Activated naive CD4-positive, alpha-beta T cell treated with anti-CD3 and anti-CD28 coated beads, Interleukin-2, amount 50 U/mL, for 72 hours (primary cell): ENCODE data around the gene ACTG1. TPM values are rescaled to one million over a fixed set of nuclear protein-coding genes. Genes with fewer than 3 reads are reported as not detected.

Experiments
- ATAC-seq, 2 donors: fragments of 150-1000 bp; cut with Tn5 transposase; 2 replicates each; pipeline ENCODE4 v1.10.0; 2021; ENCODE audit warnings: mild to moderate bottlenecking in 2 of 2, moderate library complexity in 2 of 2
- DNase-seq, 2 donors: peaks; one replicate each; pipeline ENCODE4 v3.0.0; 2021 to 2022; ENCODE audit warnings: low spot score in 2 of 2
- H3K27ac Mint-ChIP-seq, 2 donors: one replicate each; pipeline ENCODE4 v1.8.0; 2022; ENCODE audit warnings: mild to moderate bottlenecking in 2 of 2, mixed read lengths in 2 of 2
- H3K36me3 Mint-ChIP-seq, 2 donors: one replicate each; pipeline ENCODE4 v1.8.0; 2022; ENCODE audit warnings: mixed read lengths in 2 of 2
- H3K9me3 Mint-ChIP-seq, 2 donors: one replicate each; pipeline ENCODE4 v1.8.0; 2022; ENCODE audit warnings: mixed read lengths in 2 of 2
- total RNA-seq, 2 donors: library from RNA; stranded (reverse); gene quantifications; one replicate each; pipeline ENCODE4 v1.2.3, GENCODE V29; 2022

The ACTG1 gene
- total RNA-seq, 2 donors from 2014 or later, result 6,062 to 6,573 TPM

- no peak for ATAC-seq
These were observed 41.4 kb downstream of the ACTG1 start for GRCh38 chr17:81470944-81471817.

DNA sequence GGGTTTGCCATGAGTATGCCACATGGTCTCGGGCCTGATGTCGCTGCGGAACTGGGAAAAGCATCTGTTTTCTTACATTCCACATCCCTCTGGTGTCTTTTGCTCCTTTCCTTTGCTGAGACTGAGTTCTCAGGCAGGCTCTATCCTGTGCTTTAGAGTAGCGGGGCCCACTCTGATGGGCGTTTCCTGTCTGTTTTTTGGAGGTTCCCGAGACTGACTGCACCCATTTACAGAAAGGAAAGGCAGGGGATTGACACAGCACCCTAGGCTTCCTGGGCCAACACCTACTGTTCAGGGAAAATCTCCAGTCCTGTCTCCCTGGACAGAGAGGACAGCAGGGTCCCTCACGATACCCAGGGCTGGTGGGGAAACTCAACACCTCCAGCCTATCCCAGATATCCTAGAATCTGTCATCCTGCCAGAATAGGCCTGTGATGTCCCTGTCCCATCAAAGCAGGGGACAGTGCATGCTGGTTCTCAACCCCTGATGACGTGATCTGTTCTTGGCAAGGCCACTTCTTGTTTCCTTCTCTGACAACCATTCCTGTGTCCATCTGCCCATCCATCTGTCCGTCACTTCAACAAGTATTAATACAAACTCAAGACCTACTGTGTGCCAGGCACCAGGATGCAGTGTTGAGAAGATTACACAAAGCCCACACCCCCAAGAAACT, 42.2 kb downstream of the ACTG1 start:
- Mint-ChIP-seq H3K36me3 (no peaks in the 10 kb centered on the region), H3K27ac (no peak overlapping the region), H3K9me3 (no peaks in the 10 kb centered on the region)
- ATAC-seq (no peak), DNase-seq (no peak)

More at GRCh38 chr17:81470944-81471817, 41.4 kb downstream of the ACTG1 start:
- no peaks in the 10 kb centered on the region for H3K9me3 Mint-ChIP-seq
- H3K36me3 Mint-ChIP-seq, result no peaks in the 10 kb centered on the region
- no peak for DNase-seq
- H3K27ac Mint-ChIP-seq, result no peak overlapping the region

- Mint-ChIP-seq H3K36me3 (no peaks in the 10 kb centered on the region), H3K27ac (no peak overlapping the region), H3K9me3 (no peaks in the 10 kb centered on the region)
- DNase-seq, result no peak
- ATAC-seq, result no peak
These were observed 43.3 kb downstream of the ACTG1 start for GRCh38 chr17:81469266-81469665.

- H3K36me3 Mint-ChIP-seq, result no peaks in the 10 kb centered on the region
- ATAC-seq, result no peak
- DNase-seq, result no peak
- no peaks in the 10 kb centered on the region for H3K9me3 Mint-ChIP-seq
- no peak overlapping the region for H3K27ac Mint-ChIP-seq
These were observed 43.9 kb downstream of the ACTG1 start for GRCh38 chr17:81468770-81469121.

DNA sequence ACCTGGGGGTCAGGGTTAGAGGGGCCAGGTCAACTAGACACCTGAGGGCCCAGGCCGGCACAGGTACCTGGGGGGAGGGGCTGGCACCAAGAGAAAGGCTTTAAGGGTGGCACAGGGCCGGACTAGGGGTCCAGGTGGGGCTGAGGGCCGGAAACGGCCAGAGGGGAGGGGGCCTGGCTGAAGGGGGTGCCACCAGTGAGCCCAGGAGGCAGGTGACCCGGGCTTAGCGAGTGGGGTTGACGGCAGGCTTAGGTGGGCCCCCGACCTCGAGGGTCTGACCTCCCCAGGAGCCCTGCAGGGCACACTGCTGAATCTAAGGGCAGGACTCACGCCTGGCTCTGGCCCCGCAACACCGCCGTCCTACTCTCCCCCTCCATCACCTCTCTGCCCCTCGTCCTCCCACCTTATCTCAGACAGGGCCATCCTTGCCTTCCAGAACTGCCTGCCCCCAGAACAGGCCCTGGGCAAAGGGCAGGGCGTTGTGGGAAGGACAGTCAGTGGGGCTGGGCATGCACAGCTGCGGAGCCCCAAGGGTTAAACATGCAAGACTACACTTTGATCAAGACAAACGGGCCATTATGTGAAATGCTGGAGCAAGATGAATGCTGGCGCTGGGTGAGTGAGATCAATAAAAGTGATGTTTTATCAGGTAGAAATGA, 44.4 kb downstream of the ACTG1 start:
- no peaks in the 10 kb centered on the region for H3K36me3 Mint-ChIP-seq
- ATAC-seq (no peak), DNase-seq (no peak)
- no peaks in the 10 kb centered on the region for H3K9me3 Mint-ChIP-seq
- H3K27ac Mint-ChIP-seq, result no peak overlapping the region

DNA sequence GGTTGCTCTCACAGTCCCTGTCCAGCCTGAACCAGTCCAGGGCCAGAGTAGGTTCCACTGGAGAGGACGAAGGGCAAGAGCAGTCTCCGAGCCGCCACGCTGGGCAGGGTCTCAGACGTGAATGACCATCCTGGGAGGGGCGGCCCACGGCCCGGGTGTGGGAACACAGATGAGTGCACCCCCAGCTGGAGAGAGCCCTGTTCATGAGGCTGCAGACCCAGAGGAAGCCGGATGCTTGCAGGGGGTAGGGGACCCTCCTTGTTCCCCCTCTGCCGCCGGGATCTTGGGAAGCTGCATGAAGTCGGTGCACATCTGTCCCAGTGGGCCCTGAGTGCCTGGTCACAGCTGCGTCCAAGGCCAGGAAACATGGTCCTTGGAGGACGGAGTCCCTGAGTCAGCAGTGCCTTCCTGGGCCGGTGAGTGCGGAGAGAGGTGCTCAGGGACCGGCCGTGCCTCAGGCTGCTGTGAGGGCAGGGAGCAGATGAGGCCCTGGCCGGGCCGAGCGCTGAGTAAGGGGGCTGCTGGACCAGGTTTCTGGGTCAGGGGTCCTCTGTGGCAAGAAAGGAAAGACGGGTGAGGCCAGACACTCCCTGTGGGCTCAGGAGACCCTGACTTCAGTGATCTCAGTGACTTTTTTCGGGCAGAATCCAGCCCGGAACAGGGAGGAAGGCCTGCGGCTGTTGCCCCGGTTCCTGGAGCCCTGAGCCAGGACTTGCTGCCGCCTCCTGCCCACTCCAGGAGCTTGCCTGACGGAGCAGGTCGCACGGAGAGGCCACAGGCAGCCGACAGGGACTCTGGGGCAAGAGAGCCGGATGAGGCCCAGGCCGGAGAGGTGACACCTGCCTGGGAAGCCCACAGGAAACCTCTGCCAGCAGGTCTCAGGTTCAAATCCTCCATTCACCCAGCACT, 45.8 kb downstream of the ACTG1 start:
- DNase-seq (no peak), ATAC-seq (no peak)
- H3K9me3 Mint-ChIP-seq, result no peaks in the 10 kb centered on the region
- H3K36me3 Mint-ChIP-seq, result no peaks in the 10 kb centered on the region
- H3K27ac Mint-ChIP-seq, result peak overlapping the region in 1 of 2 donors; percentile 31

DNA sequence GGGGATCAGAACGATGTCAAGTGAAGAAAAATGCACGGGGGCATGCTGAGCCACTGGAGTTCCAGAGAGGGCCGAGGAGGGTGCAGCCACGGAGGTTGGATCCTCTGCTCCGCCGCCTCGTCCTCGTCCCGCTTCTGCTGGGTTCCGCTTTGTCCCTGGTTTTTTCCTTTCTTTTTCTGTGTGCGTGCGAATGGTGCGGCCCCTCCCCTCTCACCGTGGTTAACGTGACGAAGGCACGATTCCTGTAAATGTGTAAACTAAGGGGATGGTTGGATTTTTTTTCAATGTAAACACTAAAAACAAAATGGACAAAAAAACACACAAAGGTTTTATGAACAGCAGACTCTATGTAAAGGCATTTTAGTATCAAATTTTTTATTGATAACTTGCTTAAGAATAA, 46.7 kb downstream of the ACTG1 start:
- H3K9me3 Mint-ChIP-seq, result no peaks in the 10 kb centered on the region
- DNase-seq (no peak), ATAC-seq (no peak)
- no peak overlapping the region for H3K27ac Mint-ChIP-seq
- H3K36me3 Mint-ChIP-seq, result no peaks in the 10 kb centered on the region

DNA sequence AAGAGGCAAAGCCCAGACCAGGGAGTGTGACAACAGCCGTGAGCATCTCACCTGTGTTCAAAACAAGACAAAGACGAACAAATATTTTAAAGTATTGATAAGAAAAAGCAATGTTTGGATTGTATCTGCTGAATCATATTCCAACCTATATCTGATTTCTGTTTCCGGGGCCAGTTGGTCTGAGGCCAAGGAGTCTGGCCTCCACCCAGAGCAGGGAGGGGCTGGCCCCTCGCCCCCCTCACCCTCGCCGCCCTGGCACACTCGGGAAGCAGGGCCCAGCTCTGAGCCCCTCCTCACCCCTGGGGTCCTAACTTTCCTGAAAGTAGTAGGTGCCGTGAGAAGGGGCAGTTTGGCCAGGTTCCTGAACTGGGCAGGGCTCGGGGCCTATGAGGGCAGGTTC, 48.0 kb downstream of the ACTG1 start:
- H3K9me3 Mint-ChIP-seq, result no peaks in the 10 kb centered on the region
- H3K27ac Mint-ChIP-seq, result no peak overlapping the region
- ATAC-seq, result no peak
- no peak for DNase-seq
- H3K36me3 Mint-ChIP-seq, result no peaks in the 10 kb centered on the region

DNA sequence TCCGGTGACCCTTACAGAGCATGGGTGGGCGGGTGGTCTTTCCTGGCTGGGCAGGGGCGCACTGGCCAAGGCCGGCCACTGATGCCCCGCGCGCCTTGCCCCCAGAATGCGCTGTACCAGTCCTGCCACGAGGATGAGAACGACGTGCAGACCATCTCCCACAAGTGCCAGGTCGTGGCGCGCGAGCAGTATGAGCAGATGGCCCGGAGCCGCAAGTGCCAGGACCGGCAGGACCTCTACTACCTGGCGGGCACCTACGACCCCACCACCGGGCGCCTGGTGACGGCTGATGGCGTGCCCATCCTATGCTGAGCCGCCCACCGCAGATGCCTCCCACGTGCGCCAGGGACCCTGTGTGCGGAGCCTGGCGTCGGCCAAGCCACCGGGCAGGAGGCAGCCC, 49.1 kb downstream of the ACTG1 start:
- no peak for DNase-seq
- no peaks in the 10 kb centered on the region for H3K9me3 Mint-ChIP-seq
- no peaks in the 10 kb centered on the region for H3K36me3 Mint-ChIP-seq
- ATAC-seq, result no peak
- no peak overlapping the region for H3K27ac Mint-ChIP-seq

DNA sequence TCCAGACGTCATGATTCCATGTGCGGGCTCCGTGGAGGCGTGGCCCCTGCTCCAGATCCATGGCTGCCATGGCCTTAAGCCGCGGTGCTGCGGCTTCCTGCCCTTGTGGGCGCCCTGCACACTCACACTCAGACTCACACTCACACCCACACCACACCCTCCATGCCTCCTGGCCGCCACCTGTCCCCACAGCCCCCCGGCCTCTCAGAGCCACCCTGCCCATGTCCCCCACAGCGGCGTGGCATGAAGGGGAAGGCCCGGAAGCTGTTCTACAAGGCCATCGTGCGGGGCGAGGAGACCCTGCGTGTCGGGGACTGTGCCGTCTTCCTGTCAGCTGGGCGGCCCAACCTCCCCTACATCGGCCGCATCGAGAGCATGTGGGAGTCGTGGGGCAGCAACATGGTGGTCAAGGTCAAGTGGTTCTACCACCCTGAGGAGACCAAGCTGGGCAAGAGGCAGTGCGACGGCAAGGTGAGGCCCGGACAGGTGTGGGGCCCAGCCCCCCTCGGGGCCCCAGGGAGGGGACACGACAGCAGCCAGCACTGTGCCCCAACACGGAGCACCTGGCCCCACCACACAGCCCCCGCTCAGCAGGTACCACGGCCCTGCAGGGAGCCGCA, 50.0 kb downstream of the ACTG1 start:
- DNase-seq (no peak), ATAC-seq (no peak)
- Mint-ChIP-seq H3K27ac (no peak overlapping the region), H3K36me3 (no peaks in the 10 kb centered on the region), H3K9me3 (no peaks in the 10 kb centered on the region)

- Mint-ChIP-seq H3K27ac (no peak overlapping the region), H3K9me3 (no peaks in the 10 kb centered on the region), H3K36me3 (no peaks in the 10 kb centered on the region)
- ATAC-seq (no peak), DNase-seq (no peak)
These were observed 50.7 kb downstream of the ACTG1 start for GRCh38 chr17:81461607-81462500.

- no peak for ATAC-seq
- no peak for DNase-seq
- Mint-ChIP-seq H3K9me3 (no peaks in the 10 kb centered on the region), H3K27ac (no peak overlapping the region), H3K36me3 (no peaks in the 10 kb centered on the region)
These were observed 51.6 kb downstream of the ACTG1 start for GRCh38 chr17:81460856-81461460.
